Epithelial cell of proximal tubule (primary cell): Measurements from ENCODE around the gene MECP2. TPM values are rescaled to one million over a fixed set of nuclear protein-coding genes. Genes with fewer than 3 reads are reported as not detected.

Experiments used
- DNase-seq: peaks from one replicate; pipeline ENCODE4 v3.0.0-alpha.2; 2011; ENCODE audit warnings: low read depth
- H3K4me3 ChIP-seq: 2 replicates; pipeline ENCODE4 v1.5.1; 2011; ENCODE audit warnings: low read depth, mild to moderate bottlenecking, low read length
- CTCF ChIP-seq: conservative IDR thresholded peaks from 2 replicates; pipeline ENCODE4 v1.5.1; 2012; ENCODE audit warnings: low read depth, mild to moderate bottlenecking, low read length
- total RNA-seq: library from RNA; depleted of rRNA; stranded (reverse); fragments of >200 nt; gene quantifications from 2 replicates; pipeline ENCODE4 v1.2.3, GENCODE V29; 2015

The MECP2 gene
- total RNA-seq, 1 donor from 2014 or later = 18.1 TPM

GRCh38 chrX:154018518-154019060 is 78.9 kb downstream of the MECP2 start:
- no peak for TF ChIP-seq CTCF
- no peak for DNase-seq
- H3K4me3 ChIP-seq = peak overlapping the region; percentile 58

GRCh38 chrX:154017766-154018517 is 79.6 kb downstream of the MECP2 start:
- no peak for DNase-seq
- peak overlapping the region; percentile 58 for H3K4me3 ChIP-seq
- no peak for TF ChIP-seq CTCF

- H3K4me3 ChIP-seq = no peak overlapping the region
These were observed 81.0 kb downstream of the MECP2 start for GRCh38 chrX:154016366-154017076.

GRCh38 chrX:154015581-154016264 is 81.8 kb downstream of the MECP2 start:
- no peak for TF ChIP-seq CTCF
- DNase-seq = no peak
- H3K4me3 ChIP-seq = no peak overlapping the region

More at GRCh38 chrX:154016366-154017076, 81.0 kb downstream of the MECP2 start:
- TF ChIP-seq CTCF = no peak
- DNase-seq = no peak

- DNase-seq = no peak
- no peak for TF ChIP-seq CTCF
These were observed 82.8 kb downstream of the MECP2 start for GRCh38 chrX:154014429-154015380.

More at GRCh38 chrX:154014429-154015380, 82.8 kb downstream of the MECP2 start:
- no peak overlapping the region for H3K4me3 ChIP-seq
